ENCODE data around the gene CLSTN2. TPM values are rescaled to one million over a fixed set of nuclear protein-coding genes. Genes with fewer than 3 reads are reported as not detected.

The CLSTN2 gene
- total RNA-seq, 1 experiment from 2014 or later = not detected

DNA sequence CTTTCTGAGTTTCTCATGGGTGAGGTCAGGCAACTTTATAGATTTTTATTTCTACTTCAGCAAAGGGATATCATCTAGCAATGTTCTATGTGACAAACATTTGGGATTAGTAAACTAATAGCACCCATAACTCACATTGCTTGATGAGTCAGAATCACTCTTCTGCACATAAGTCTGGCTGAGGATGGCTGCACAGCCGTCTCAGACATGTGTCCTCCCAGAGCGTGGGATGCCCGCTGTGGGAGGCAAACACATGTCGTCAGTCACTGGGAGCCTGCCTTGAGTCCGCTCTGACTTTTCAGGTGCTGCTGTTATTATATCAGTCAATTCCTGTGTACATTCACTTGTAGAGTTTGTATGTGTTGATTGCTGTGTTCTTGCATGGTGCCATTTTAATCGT lies 512.2 kb downstream of the CLSTN2 start:
- Histone ChIP-seq H3K36me3 (ENCODE audit: low read depth, low read length) (no peaks in the 10 kb centered on the region), H3K4me1 (ENCODE audit: insufficient read depth, low read length) (no peaks in the 10 kb centered on the region), H3K9me3 (ENCODE audit: low read length) (no peaks in the 10 kb centered on the region), H3K27me3 (ENCODE audit: low read length) (no peaks in the 10 kb centered on the region), H3K27ac (ENCODE audit: low read length) (no peak overlapping the region), H3K79me2 (ENCODE audit: low read length) (no peaks in the 10 kb centered on the region), H3K4me2 (ENCODE audit: low read length) (no peak overlapping the region), H3F3A (ENCODE audit: low read length, unreplicated experiment) (no peaks in the 10 kb centered on the region), H3K4me3 (ENCODE audit: low read length) (no peak overlapping the region), H3K9me2 (replicated peaks; ENCODE audit: low read length) (no peaks in the 10 kb centered on the region), H2AFZ (ENCODE audit: low read length) (no peak overlapping the region), H3K9ac (ENCODE audit: low read length) (no peak overlapping the region), H4K20me1 (ENCODE audit: low read length) (no peaks in the 10 kb centered on the region)
- TF ChIP-seq, protein P1, sequence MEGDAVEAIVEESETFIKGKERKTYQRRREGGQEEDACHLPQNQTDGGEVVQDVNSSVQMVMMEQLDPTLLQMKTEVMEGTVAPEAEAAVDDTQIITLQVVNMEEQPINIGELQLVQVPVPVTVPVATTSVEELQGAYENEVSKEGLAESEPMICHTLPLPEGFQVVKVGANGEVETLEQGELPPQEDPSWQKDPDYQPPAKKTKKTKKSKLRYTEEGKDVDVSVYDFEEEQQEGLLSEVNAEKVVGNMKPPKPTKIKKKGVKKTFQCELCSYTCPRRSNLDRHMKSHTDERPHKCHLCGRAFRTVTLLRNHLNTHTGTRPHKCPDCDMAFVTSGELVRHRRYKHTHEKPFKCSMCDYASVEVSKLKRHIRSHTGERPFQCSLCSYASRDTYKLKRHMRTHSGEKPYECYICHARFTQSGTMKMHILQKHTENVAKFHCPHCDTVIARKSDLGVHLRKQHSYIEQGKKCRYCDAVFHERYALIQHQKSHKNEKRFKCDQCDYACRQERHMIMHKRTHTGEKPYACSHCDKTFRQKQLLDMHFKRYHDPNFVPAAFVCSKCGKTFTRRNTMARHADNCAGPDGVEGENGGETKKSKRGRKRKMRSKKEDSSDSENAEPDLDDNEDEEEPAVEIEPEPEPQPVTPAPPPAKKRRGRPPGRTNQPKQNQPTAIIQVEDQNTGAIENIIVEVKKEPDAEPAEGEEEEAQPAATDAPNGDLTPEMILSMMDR (conservative IDR thresholded peaks at IDR 0.05; ENCODE audit: low read depth, low read length) = no peak
- TF ChIP-seq EZH2 (IDR thresholded peaks at IDR 0.05; ENCODE audit: low read length, unreplicated experiment) (no peak), EZH2phosphoT487 (IDR thresholded peaks at IDR 0.05; ENCODE audit: borderline replicate concordance, low read length) (no peak)
- DNase-seq (no peak), ATAC-seq (no peak)
- intact Hi-C loops (cut with micrococcal nuclease) = no loop called here
- BruUV-seq (replicated peaks) = no TSS peak
- ChIA-PET POLR2A (ENCODE audit: unreplicated experiment) (no interaction called here), CTCF (no interaction called here)

DNA sequence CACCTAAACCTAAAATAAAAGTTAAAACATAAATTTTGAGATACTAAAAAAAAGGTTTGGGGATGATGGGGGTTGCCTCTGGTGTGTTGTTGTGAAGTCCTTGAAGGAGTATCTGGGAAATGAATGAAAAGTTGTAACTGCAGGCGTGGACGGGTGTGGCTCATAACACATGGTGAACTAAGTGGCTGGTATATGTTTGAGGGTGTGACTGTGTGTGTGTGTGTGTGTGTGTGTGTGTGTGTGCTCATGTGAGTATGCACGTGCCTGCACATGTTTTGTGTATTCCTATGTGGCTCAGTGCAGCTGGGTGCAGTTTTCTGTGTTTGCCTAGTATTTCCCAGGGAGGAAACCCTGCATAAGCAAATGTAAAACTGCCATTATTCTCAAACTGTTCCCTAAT lies 513.0 kb downstream of the CLSTN2 start:
- intact Hi-C loops (cut with micrococcal nuclease) = no loop called here
- H3K9me3 ChIP-seq (ENCODE audit: low read length) = no peaks in the 10 kb centered on the region
- H3K9me2 ChIP-seq (replicated peaks; ENCODE audit: low read length) = no peaks in the 10 kb centered on the region
- TF ChIP-seq, protein P1 (conservative IDR thresholded peaks at IDR 0.05; ENCODE audit: low read depth, low read length) = no peak
- TF ChIP-seq EZH2phosphoT487 (IDR thresholded peaks at IDR 0.05; ENCODE audit: borderline replicate concordance, low read length) (no peak), EZH2 (IDR thresholded peaks at IDR 0.05; ENCODE audit: low read length, unreplicated experiment) (no peak)
- H3K36me3 ChIP-seq (ENCODE audit: low read depth, low read length) = no peaks in the 10 kb centered on the region
- CTCF ChIA-PET = no interaction called here
- DNase-seq = no peak
- no peaks in the 10 kb centered on the region for H3K79me2 ChIP-seq (ENCODE audit: low read length)
- H3K27ac ChIP-seq (ENCODE audit: low read length) = no peak overlapping the region
- H3K9ac ChIP-seq (ENCODE audit: low read length) = no peak overlapping the region
- no peak for ATAC-seq
- H3K4me2 ChIP-seq (ENCODE audit: low read length) = no peak overlapping the region
- H3K27me3 ChIP-seq (ENCODE audit: low read length) = no peaks in the 10 kb centered on the region
- POLR2A ChIA-PET (ENCODE audit: unreplicated experiment) = no interaction called here
- H2AFZ ChIP-seq (ENCODE audit: low read length) = no peak overlapping the region
- no peaks in the 10 kb centered on the region for H3F3A ChIP-seq (ENCODE audit: low read length, unreplicated experiment)
- H4K20me1 ChIP-seq (ENCODE audit: low read length) = no peaks in the 10 kb centered on the region
- no peak overlapping the region for H3K4me3 ChIP-seq (ENCODE audit: low read length)
- no peaks in the 10 kb centered on the region for H3K4me1 ChIP-seq (ENCODE audit: insufficient read depth, low read length)
- BruUV-seq (replicated peaks) = no TSS peak

DNA sequence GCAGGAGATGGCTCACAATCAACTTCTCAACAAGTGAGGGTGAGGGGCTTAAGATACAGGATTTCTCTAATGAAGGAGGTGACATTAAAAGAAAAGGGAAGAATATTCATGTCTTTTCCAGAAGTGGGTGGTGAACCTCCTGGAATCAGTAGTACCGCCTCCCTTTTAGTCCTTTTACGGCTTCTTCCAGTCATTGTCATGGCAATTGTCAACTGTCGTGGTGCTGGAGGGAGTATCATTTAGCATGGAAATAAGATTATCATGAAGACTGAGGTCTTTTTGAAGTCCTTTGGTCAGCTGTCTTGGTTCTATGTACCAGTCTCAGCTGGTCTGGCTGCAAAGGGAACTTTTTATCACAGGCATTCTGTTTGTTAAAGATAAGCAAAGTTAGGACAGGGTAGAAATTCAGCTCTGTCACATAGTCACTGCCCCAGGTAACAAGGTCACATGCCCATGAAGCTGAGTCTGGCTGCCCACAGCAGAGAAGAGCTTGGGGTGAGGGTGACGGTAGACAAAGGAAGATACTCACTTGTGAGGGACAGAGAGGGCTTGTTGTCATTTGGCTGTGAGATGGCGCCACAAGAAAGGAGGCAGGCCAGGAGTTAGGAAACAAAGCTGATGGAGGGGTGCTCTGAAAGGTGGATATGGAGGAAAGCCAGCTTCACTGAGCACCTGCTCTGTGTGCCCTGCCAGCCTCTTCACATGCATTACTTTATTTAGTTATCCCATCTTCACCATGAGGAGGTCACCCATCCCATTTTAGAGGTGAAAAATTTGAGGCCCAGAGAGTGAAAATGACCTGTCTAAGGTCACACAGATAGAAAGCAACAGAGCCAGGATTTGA lies 514.6 kb downstream of the CLSTN2 start:
- no peaks in the 10 kb centered on the region for H3K9me2 ChIP-seq (replicated peaks; ENCODE audit: low read length)
- no peaks in the 10 kb centered on the region for H3K36me3 ChIP-seq (ENCODE audit: low read depth, low read length)
- TF ChIP-seq EZH2 (IDR thresholded peaks at IDR 0.05; ENCODE audit: low read length, unreplicated experiment) (no peak), EZH2phosphoT487 (IDR thresholded peaks at IDR 0.05; ENCODE audit: borderline replicate concordance, low read length) (no peak)
- TF ChIP-seq, protein P1 (conservative IDR thresholded peaks at IDR 0.05; ENCODE audit: low read depth, low read length) = no peak
- intact Hi-C loops (cut with micrococcal nuclease) = no loop called here
- H3K4me2 ChIP-seq (ENCODE audit: low read length) = no peak overlapping the region
- BruUV-seq (replicated peaks) = no TSS peak
- ATAC-seq (no peak), DNase-seq (no peak)
- no peaks in the 10 kb centered on the region for H3K9me3 ChIP-seq (ENCODE audit: low read length)
- H3K4me3 ChIP-seq (ENCODE audit: low read length) = no peak overlapping the region
- no peak overlapping the region for H3K9ac ChIP-seq (ENCODE audit: low read length)
- no peaks in the 10 kb centered on the region for H3K79me2 ChIP-seq (ENCODE audit: low read length)
- H2AFZ ChIP-seq (ENCODE audit: low read length) = no peak overlapping the region
- H3K27me3 ChIP-seq (ENCODE audit: low read length) = no peaks in the 10 kb centered on the region
- POLR2A ChIA-PET (ENCODE audit: unreplicated experiment) = no interaction called here
- CTCF ChIA-PET = no interaction called here
- H3K4me1 ChIP-seq (ENCODE audit: insufficient read depth, low read length) = no peaks in the 10 kb centered on the region
- H3F3A ChIP-seq (ENCODE audit: low read length, unreplicated experiment) = no peaks in the 10 kb centered on the region
- no peaks in the 10 kb centered on the region for H4K20me1 ChIP-seq (ENCODE audit: low read length)
- H3K27ac ChIP-seq (ENCODE audit: low read length) = no peak overlapping the region

Data from PC-3 (cell line).